Pancreas (tissue), 10 donors: ENCODE results near the gene ZG16. TPM values are rescaled to one million over a fixed set of nuclear protein-coding genes. Genes with fewer than 3 reads are reported as not detected.
A peak's percentile ranks its signal among the peaks of the same experiment; 100 is the strongest.
"Not testable (repeated sequence)": the region's sequence is repeated elsewhere in the genome, so short reads cannot be mapped to it uniquely, and the experiment has no call there.

ENCODE experiments used
- ATAC-seq, 4 donors: fragments of 200-7000 bp; cut with Tn5 transposase; one replicate each; pipeline versions ENCODE4 v1.8.0 to v1.9.1; 2020; ENCODE audit warnings: mild to moderate bottlenecking in 4 of 4, moderate library complexity in 4 of 4
- DNase-seq, 6 donors: peaks; one replicate each; pipeline ENCODE4 v3.0.0-alpha.2; 2020
- FAIRE-seq: peaks from 2 replicates; lab custom pipeline; 2012; peaks lifted over from hg19 to GRCh38; lab: Jason Lieb, UNC
- H3K27ac ChIP-seq, 4 donors: fragments of 200-600 bp; sonication (generic); 1 replicate in 3 of 4; 2 replicates in 1 of 4; pipeline versions ENCODE4 v1.5.0 to v1.8.0; 2020
- H3K27me3 ChIP-seq, 4 donors: fragments of 200-600 bp; one replicate each; pipeline ENCODE4 v1.8.0; 2021
- H3K36me3 ChIP-seq, 3 donors: fragments of 200-600 bp; sonication (generic) in 1 of 3; one replicate each; pipeline versions ENCODE4 v1.5.0 to v1.8.0; 2020 to 2021
- H3K4me1 ChIP-seq, 3 donors: fragments of 200-600 bp; one replicate each; pipeline ENCODE4 v1.8.0; 2021
- H3K4me3 ChIP-seq, 4 donors: fragments of 200-600 bp; sonication (generic) in 2 of 4; one replicate each; pipeline versions ENCODE4 v1.5.0 to v1.8.0; 2020 to 2021
- H3K9me3 ChIP-seq, 4 donors: fragments of 200-600 bp; one replicate each; pipeline ENCODE4 v1.8.0; 2021
- CTCF ChIP-seq, 4 donors: fragments of 200-600 bp; sonication (generic) in 3 of 4; IDR thresholded peaks; one replicate each; pipeline versions ENCODE4 v1.5.0 to v1.8.0; 2021; ENCODE audit warnings: antibody characterized with exemption in 4 of 4
- WGBS, 2 donors: extraction: QIAGEN DNeasy Blood & Tissue Kit; methylation state at CpG; one replicate each; pipeline ENCODE4 v1.1.7; 2013; 5-methylcytosine and 5-hydroxymethylcytosine counted together
- intact Hi-C, 3 donors: fragments of 100-400 bp; cut with DNase I; formaldehyde crosslinking; loops; one replicate each; pipeline versions ENCODE4 v1.11.1 to v1.14.2; 2022
- polyA plus RNA-seq, 2 donors: library from polyadenylated mRNA; stranded (reverse); fragments of 200-250 nt; gene quantifications; one replicate each; pipeline ENCODE4 v1.2.3, GENCODE V29; 2013
- total RNA-seq, 6 donors: library from RNA; stranded (reverse); fragmentation: NEBNext Ultra II Directional in 4 of 6; extraction: Animal tissue kit (Norgen Biotek cat#: 25700) in 4 of 6; gene quantifications; one replicate each; pipeline versions ENCODE4 v1.2.1 to v1.2.4, GENCODE V29; 2021 to 2023
- donor health status: healthy with polysubstance abuse.
- donor health status: DM: no; HTN: no; CAD: no; lungs with moderate emphysema.
- donor health status: DM: no; HTN: no; CAD: no.
- donor health status: control.
- donor health status: control.
- donor health status: Bipolar disorder and iron deficiency.
- donor health status: DM: yes; HTN: yes; CAD: no.
- donor health status: DM: no; HTN: no; CAD: no.
- donor health status: DM: no; HTN: no; CAD: no.
- donor health status: DM: yes; HTN: yes; CAD: no.

ZG16 gene
- total and polyA plus RNA-seq, 8 donors, result 0.06 to 3.1 (median 1.1) TPM

DNA sequence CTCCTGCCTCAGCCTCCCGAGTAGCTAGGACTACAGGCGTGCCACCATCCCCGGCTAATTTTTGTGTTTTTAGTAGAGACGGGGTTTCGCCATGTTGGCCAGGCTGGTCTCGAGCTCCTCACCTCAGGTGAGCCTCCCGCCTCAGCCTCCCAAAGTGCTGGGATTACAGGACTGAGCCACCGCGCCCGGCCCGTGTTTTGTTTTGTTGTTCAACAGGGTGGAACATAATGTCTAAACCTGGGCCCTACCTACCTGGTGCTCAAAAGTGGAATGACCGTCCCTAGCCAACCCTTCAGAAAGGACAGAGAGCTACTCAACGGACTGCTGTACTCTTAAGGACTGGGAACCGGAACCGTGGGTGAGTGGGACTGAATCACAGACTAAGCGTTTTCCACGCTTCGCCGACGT, 11.7 kb downstream of the ZG16 start:
- no peaks in the 10 kb centered on the region for H3K27me3 ChIP-seq
- ATAC-seq, result peak; percentile 5 to 21 (median 12)
- H3K27ac ChIP-seq, result peak overlapping the region; percentile 78 to 92 (median 84)
- intact Hi-C loops, result no loop called here
- peak in 2 of 6 donors; percentile 47 to 64 for DNase-seq
- H3K4me3 ChIP-seq, result peak overlapping the region; percentile 45 to 97 (median 85)
- 58 to 59% methylated on average over 19 to 20 of the region's 20 CpGs for WGBS, 2 donors
- no peaks in the 10 kb centered on the region for H3K36me3 ChIP-seq
- H3K9me3 ChIP-seq, result no peaks in the 10 kb centered on the region
- TF ChIP-seq CTCF (IDR thresholded peaks at IDR 0.05), result no peak
- H3K4me1 ChIP-seq, result peaks cover 4 to 14% (median 9%) of the 10 kb centered on the region in 3 donors
- no peak for FAIRE-seq

DNA sequence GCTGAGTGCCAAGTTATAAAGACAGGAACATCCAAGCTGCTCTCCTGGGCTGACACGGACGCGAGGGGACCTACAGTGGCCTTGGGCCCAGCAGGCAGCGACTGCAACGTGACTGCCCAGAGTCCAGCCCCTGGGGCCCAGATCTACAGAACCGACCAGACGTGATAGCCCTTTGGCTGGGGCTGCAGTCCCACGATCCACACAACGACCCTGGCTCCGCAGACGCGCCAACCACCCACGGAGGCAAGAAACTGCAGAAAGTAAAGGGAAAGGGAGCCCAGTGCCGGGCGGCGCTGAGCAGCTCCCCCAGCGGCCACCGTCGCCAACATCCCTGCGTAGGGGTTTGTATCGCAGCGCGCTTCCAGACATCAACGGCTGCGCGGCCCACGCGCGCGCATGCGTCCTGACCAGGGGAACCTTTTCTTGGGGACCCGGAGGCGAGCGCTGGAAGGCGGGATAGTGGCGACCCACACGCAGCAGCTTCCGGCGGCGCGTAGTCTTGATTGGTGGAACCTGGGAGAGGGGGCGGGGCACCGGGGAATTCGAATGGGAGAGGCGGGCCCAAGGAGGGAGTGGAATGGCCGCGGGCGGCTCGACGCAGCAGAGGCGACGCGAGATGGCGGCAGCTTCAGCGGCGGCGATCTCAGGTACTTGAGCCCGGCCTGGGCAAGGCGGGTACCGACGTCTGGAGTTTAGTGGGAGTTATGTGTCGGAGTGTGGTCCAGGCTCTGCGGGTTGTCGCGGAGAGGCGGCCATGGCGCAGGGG, 12.3 kb downstream of the ZG16 start, which contains the start of gene KIF22:
Gene KIF22, plus strand, starts transcription at position 569 of the 766 bp plus-strand sequence. Its CDS starts 9 bp downstream, at position 578.
- ATAC-seq (peak; percentile 97 to 99 (median 98)), DNase-seq (peak; percentile 98 to 100 (median 99)), FAIRE-seq (no peak)
- H3K4me3 ChIP-seq, result peak within 1 kb of the TSS; percentile 80 to 97 (median 94)
- intact Hi-C loops, result no loop called here
- TF ChIP-seq CTCF (IDR thresholded peaks at IDR 0.05), result peak; percentile 41 to 68 (median 58)
- peaks cover 4 to 12% (median 9%) of the 10 kb centered on the region in 3 donors for H3K4me1 ChIP-seq
- 0% methylated on average over 67 of the region's 67 CpGs for WGBS, 2 donors
- H3K27me3 ChIP-seq, result no peaks in the 10 kb centered on the region
- H3K9me3 ChIP-seq, result no peaks in the 10 kb centered on the region
- no peaks in the 10 kb centered on the region for H3K36me3 ChIP-seq
- peak within 1 kb of the TSS; percentile 78 to 92 (median 84) for H3K27ac ChIP-seq

- H3K4me1 ChIP-seq, result peaks cover 4 to 11% (median 9%) of the 10 kb centered on the region in 3 donors
- WGBS, 2 donors, result 2% methylated on average over 31 of the region's 31 CpGs
- peak overlapping the region in 2 of 4 donors; percentile 28 to 40 for H3K27ac ChIP-seq
- no peaks in the 10 kb centered on the region for H3K9me3 ChIP-seq
- ATAC-seq, result peak in 1 of 4 donors; percentile 3
- no peak for DNase-seq
- intact Hi-C loops, result no loop called here
- peak overlapping the region; percentile 80 to 97 (median 94) for H3K4me3 ChIP-seq
- no peaks in the 10 kb centered on the region for H3K36me3 ChIP-seq
- TF ChIP-seq CTCF (IDR thresholded peaks at IDR 0.05), result no peak
- FAIRE-seq, result no peak
- no peaks in the 10 kb centered on the region for H3K27me3 ChIP-seq
Measured at GRCh38 chr16:29790949-29791844, 13.1 kb downstream of the ZG16 start.

GRCh38 chr16:29791845-29792807, 14.1 kb downstream of the ZG16 start:
- peak overlapping the region in 1 of 4 donors; percentile 97 for H3K4me3 ChIP-seq
- H3K4me1 ChIP-seq, result peaks cover 4 to 11% (median 9%) of the 10 kb centered on the region in 3 donors
- H3K27me3 ChIP-seq, result no peaks in the 10 kb centered on the region
- no peaks in the 10 kb centered on the region for H3K36me3 ChIP-seq
- intact Hi-C loops, result no loop called here
- H3K9me3 ChIP-seq, result no peaks in the 10 kb centered on the region
- DNase-seq (no peak), ATAC-seq (no peak), FAIRE-seq (no peak)
- no peak for TF ChIP-seq CTCF (IDR thresholded peaks at IDR 0.05)
- H3K27ac ChIP-seq, result no peak overlapping the region
- 71 to 74% methylated on average over 9 of the region's 9 CpGs for WGBS, 2 donors

DNA sequence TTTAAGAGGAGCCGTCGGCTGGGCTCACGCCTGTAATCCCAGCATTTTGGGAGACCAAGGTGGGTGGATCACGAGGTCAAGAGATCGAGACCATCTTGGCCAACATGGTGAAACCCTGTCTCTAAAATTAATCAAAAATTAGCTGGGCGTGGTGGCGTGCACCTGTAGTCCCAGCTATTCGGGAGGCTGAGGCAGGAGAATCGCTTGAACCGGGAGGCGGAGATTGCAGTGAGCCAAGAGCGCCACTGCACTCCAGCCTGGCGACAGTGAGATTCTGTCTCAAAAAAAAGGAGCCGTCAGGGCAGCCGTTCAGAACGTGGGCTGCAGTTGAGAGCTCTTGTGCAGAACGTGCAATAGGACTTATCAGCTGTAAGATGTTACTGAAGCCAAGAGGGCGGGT, 15.1 kb downstream of the ZG16 start:
- H3K27ac ChIP-seq, intact Hi-C loops, H3K9me3 ChIP-seq, FAIRE-seq, ATAC-seq, H3K27me3 ChIP-seq, DNase-seq, H3K36me3 ChIP-seq, H3K4me3 ChIP-seq: not testable (repeated sequence)
- H3K4me1 ChIP-seq, result peaks cover 4 to 11% (median 9%) of the 10 kb centered on the region in 3 donors
- WGBS, 2 donors, result 90 to 95% methylated on average over 18 of the region's 18 CpGs
